ENCODE results near the gene LRCOL1.

The LRCOL1 gene

GRCh38 chr12:132649226-132649945 is 39.0 kb upstream of the LRCOL1 start:
- peaks cover 59% of the 10 kb centered on the region for H3K36me3 ChIP-seq (replicated peaks; ENCODE audit: low read depth, low read length)
- H4K20me1 ChIP-seq (ENCODE audit: insufficient read depth, low read length) = no peaks in the 10 kb centered on the region
- no peak for TF ChIP-seq CTCF (IDR thresholded peaks at IDR 0.05; ENCODE audit: low read depth, low read length)
- no peak for TF ChIP-seq EZH2phosphoT487 (IDR thresholded peaks at IDR 0.05; ENCODE audit: low read depth)

GRCh38 chr12:132648616-132649225 is 38.3 kb upstream of the LRCOL1 start:
- Histone ChIP-seq H3K9ac (ENCODE audit: low read length) (no peak overlapping the region), H3K79me2 (ENCODE audit: low read length) (no peaks in the 10 kb centered on the region), H3K4me2 (ENCODE audit: low read length) (no peak overlapping the region), H2AFZ (ENCODE audit: low read depth, low read length) (no peak overlapping the region), H3K4me3 (ENCODE audit: low read length) (no peak overlapping the region), H3K27me3 (ENCODE audit: low read depth, low read length) (no peaks in the 10 kb centered on the region), H3K4me1 (ENCODE audit: low read length) (no peaks in the 10 kb centered on the region), H3K27ac (ENCODE audit: low read length) (no peak overlapping the region), H3K36me3 (replicated peaks; ENCODE audit: low read depth, low read length) (peaks cover 55% of the 10 kb centered on the region), H3K9me3 (ENCODE audit: insufficient read depth, low read length) (no peaks in the 10 kb centered on the region), H4K20me1 (ENCODE audit: insufficient read depth, low read length) (no peaks in the 10 kb centered on the region)
- TF ChIP-seq EZH2phosphoT487 (IDR thresholded peaks at IDR 0.05; ENCODE audit: low read depth) = no peak

More at GRCh38 chr12:132649226-132649945, 39.0 kb upstream of the LRCOL1 start:
- Histone ChIP-seq H3K9me3 (ENCODE audit: insufficient read depth, low read length) (no peaks in the 10 kb centered on the region), H3K27me3 (ENCODE audit: low read depth, low read length) (no peaks in the 10 kb centered on the region), H3K4me1 (ENCODE audit: low read length) (no peaks in the 10 kb centered on the region), H3K4me2 (ENCODE audit: low read length) (no peak overlapping the region), H3K9ac (ENCODE audit: low read length) (no peak overlapping the region), H3K27ac (ENCODE audit: low read length) (no peak overlapping the region), H3K79me2 (ENCODE audit: low read length) (no peaks in the 10 kb centered on the region), H2AFZ (ENCODE audit: low read depth, low read length) (no peak overlapping the region), H3K4me3 (ENCODE audit: low read length) (no peak overlapping the region)

GRCh38 chr12:132647858-132648257 is 37.5 kb upstream of the LRCOL1 start:
- Histone ChIP-seq H3K9me3 (ENCODE audit: insufficient read depth, low read length) (no peaks in the 10 kb centered on the region), H3K4me2 (ENCODE audit: low read length) (no peak overlapping the region), H3K9ac (ENCODE audit: low read length) (no peak overlapping the region), H3K36me3 (replicated peaks; ENCODE audit: low read depth, low read length) (peaks cover 54% of the 10 kb centered on the region), H3K27me3 (ENCODE audit: low read depth, low read length) (no peaks in the 10 kb centered on the region), H3K4me1 (ENCODE audit: low read length) (no peaks in the 10 kb centered on the region), H2AFZ (ENCODE audit: low read depth, low read length) (no peak overlapping the region), H3K27ac (ENCODE audit: low read length) (no peak overlapping the region), H3K79me2 (ENCODE audit: low read length) (no peaks in the 10 kb centered on the region), H3K4me3 (ENCODE audit: low read length) (no peak overlapping the region), H4K20me1 (ENCODE audit: insufficient read depth, low read length) (no peaks in the 10 kb centered on the region)
- no peak for TF ChIP-seq CTCF (IDR thresholded peaks at IDR 0.05; ENCODE audit: low read depth, low read length)
- TF ChIP-seq EZH2phosphoT487 (IDR thresholded peaks at IDR 0.05; ENCODE audit: low read depth) = no peak

- no peak overlapping the region for H3K9ac ChIP-seq (ENCODE audit: low read length)
- H3K36me3 ChIP-seq (replicated peaks; ENCODE audit: low read depth, low read length) = peaks cover 56% of the 10 kb centered on the region
- no peaks in the 10 kb centered on the region for H3K27me3 ChIP-seq (ENCODE audit: low read depth, low read length)
- H2AFZ ChIP-seq (ENCODE audit: low read depth, low read length) = no peak overlapping the region
- no peak overlapping the region for H3K4me2 ChIP-seq (ENCODE audit: low read length)
- no peaks in the 10 kb centered on the region for H4K20me1 ChIP-seq (ENCODE audit: insufficient read depth, low read length)
- no peak overlapping the region for H3K4me3 ChIP-seq (ENCODE audit: low read length)
- H3K27ac ChIP-seq (ENCODE audit: low read length) = no peak overlapping the region
- no peaks in the 10 kb centered on the region for H3K9me3 ChIP-seq (ENCODE audit: insufficient read depth, low read length)
- no peaks in the 10 kb centered on the region for H3K4me1 ChIP-seq (ENCODE audit: low read length)
- TF ChIP-seq CTCF (IDR thresholded peaks at IDR 0.05; ENCODE audit: low read depth, low read length) (no peak), EZH2phosphoT487 (IDR thresholded peaks at IDR 0.05; ENCODE audit: low read depth) (no peak)
- no peaks in the 10 kb centered on the region for H3K79me2 ChIP-seq (ENCODE audit: low read length)
Observed at GRCh38 chr12:132646850-132647249, 36.5 kb upstream of the LRCOL1 start.
